HepG2 (cell line): Measurements from ENCODE around the gene DNAJC18. TPM values are rescaled to one million over a fixed set of nuclear protein-coding genes. Genes with fewer than 3 reads are reported as not detected.

ENCODE experiments used
- ARID2 ChIP-seq: sonication (generic); formaldehyde crosslinking; IDR thresholded peaks from 2 replicates; pipeline ENCODE4 v1.8.1; 2022; ENCODE audit warnings: mild to moderate bottlenecking, missing genetic modification reagents, borderline replicate concordance
- HMGXB4 ChIP-seq, 2 experiments: sonication (generic) in 1 of 2; formaldehyde crosslinking in 1 of 2; IDR thresholded peaks; 2 replicates each; pipeline versions ENCODE4 v1.4.0 to v1.6.1; 2018 to 2020; ENCODE audit warnings: missing genetic modification reagents in 2 of 2, borderline replicate concordance in 1 of 2, low read depth in 1 of 2, mild to moderate bottlenecking in 1 of 2, missing biosample characterization in 1 of 2
- JDP2 ChIP-seq: sonication (generic); formaldehyde crosslinking; IDR thresholded peaks from 2 replicates; pipeline ENCODE4 v1.8.1; 2022; ENCODE audit warnings: missing genetic modification reagents, borderline replicate concordance
- MEIS2 ChIP-seq: sonication (generic); formaldehyde crosslinking; IDR thresholded peaks from 2 replicates; pipeline ENCODE4 v1.9.0; 2021; ENCODE audit warnings: mild to moderate bottlenecking, missing genetic modification reagents
- NFKB2 ChIP-seq: sonication (generic); formaldehyde crosslinking; IDR thresholded peaks from 2 replicates; pipeline ENCODE4 v1.4.0; 2020; ENCODE audit warnings: missing genetic modification reagents, borderline replicate concordance
- PLSCR1 ChIP-seq: sonication (generic); formaldehyde crosslinking; IDR thresholded peaks from 2 replicates; pipeline ENCODE4 v1.5.0; 2020; ENCODE audit warnings: missing genetic modification reagents, mild to moderate bottlenecking, borderline replicate concordance
- REST ChIP-seq, 2 experiments: IDR thresholded peaks; 2 replicates each; pipeline ENCODE4 v1.6.1; 2011 to 2012; ENCODE audit warnings: low read length in 2 of 2, borderline replicate concordance in 1 of 2, low read depth in 1 of 2, mild to moderate bottlenecking in 1 of 2, moderate library complexity in 1 of 2
- SMC3 ChIP-seq: IDR thresholded peaks from 2 replicates; pipeline ENCODE4 v1.6.1; 2011; ENCODE audit warnings: low read length, improper control_type of control experiment
- TFDP1 ChIP-seq: IDR thresholded peaks from 2 replicates; pipeline ENCODE4 v1.6.1; 2016; ENCODE audit warnings: missing compliant biosample characterization, missing genetic modification reagents, borderline replicate concordance
- TRAFD1 ChIP-seq: sonication (generic); formaldehyde crosslinking; IDR thresholded peaks from 2 replicates; pipeline ENCODE4 v1.5.1; 2020; ENCODE audit warnings: missing genetic modification reagents, mild to moderate bottlenecking, borderline replicate concordance
- ZNF101 ChIP-seq: sonication (generic); formaldehyde crosslinking; IDR thresholded peaks from 2 replicates; pipeline ENCODE4 v1.4.0; 2020; ENCODE audit warnings: mild to moderate bottlenecking, low read depth, missing genetic modification reagents, borderline replicate concordance
- ZNF225 ChIP-seq: sonication (generic); formaldehyde crosslinking; IDR thresholded peaks from 2 replicates; pipeline ENCODE4 v1.4.0; 2020; ENCODE audit warnings: mild to moderate bottlenecking, missing genetic modification reagents
- ZNF431 ChIP-seq: sonication (generic); formaldehyde crosslinking; IDR thresholded peaks from 2 replicates; pipeline ENCODE4 v1.9.0; 2022; ENCODE audit warnings: missing genetic modification reagents, low read depth, mild to moderate bottlenecking, borderline replicate concordance
- ZNF597 ChIP-seq: sonication (generic); formaldehyde crosslinking; IDR thresholded peaks from 2 replicates; pipeline ENCODE4 v1.5.0; 2020; ENCODE audit warnings: missing genetic modification reagents
- ZSCAN12 ChIP-seq: sonication (generic); formaldehyde crosslinking; IDR thresholded peaks from 2 replicates; pipeline ENCODE4 v1.9.0; 2021; ENCODE audit warnings: mild to moderate bottlenecking, missing genetic modification reagents
- polyA plus RNA-seq, 8 experiments: library from polyadenylated mRNA; depleted of rRNA in 3 of 8; stranded (reverse) in 7 of 8; unstranded in 1 of 8; fragments of >200 nt; fragmentation: Illumina TruSeq in 4 of 8; extraction: Trizol in 4 of 8; gene quantifications; 2 replicates each; pipeline versions ENCODE4 v1.2.1 to v1.2.3, GENCODE V29; 2011 to 2016; ENCODE audit warnings: low read depth in 4 of 8, missing spikeins in 1 of 8, mixed read lengths in 1 of 8; ENCODE audit not compliant: insufficient read depth in 1 of 8
- total RNA-seq, 5 experiments: library from RNA; depleted of rRNA; stranded (reverse); fragments of >200 nt; fragmentation: Illumina TruSeq; extraction: Trizol; gene quantifications; 2 replicates each; pipeline ENCODE4 v1.2.3, GENCODE V29; 2016; ENCODE audit warnings: low read depth in 1 of 5

The DNAJC18 gene
- total and polyA plus RNA-seq, 2 of the 13 experiments (the other 11 are each of a cell fraction or from before 2014, with no cell fraction given), result 6.5 to 6.6 TPM

- TF ChIP-seq TRAFD1 (CRISPR knock-in tag) (no peak), ZSCAN12 (CRISPR knock-in tag) (no peak), ZNF597 (CRISPR knock-in tag) (no peak), MEIS2 (no peak), SMC3 (no peak), TFDP1 (CRISPR knock-in tag) (no peak), ARID2 (0 out of 2 replicates have a peak, but pooled peaks have one; percentile 10), PLSCR1 (CRISPR knock-in tag) (no peak), REST (IDR thresholded peaks at IDR 0.05; ENCODE audit: borderline replicate concordance in 1 of 2, low read depth in 1 of 2, low read length in 2 of 2) (no peak), ZNF431 (no peak), JDP2 (CRISPR knock-in tag) (no peak), ZNF101 (CRISPR knock-in tag) (no peak), HMGXB4 (CRISPR knock-in tag; IDR thresholded peaks at IDR 0.05; ENCODE audit: borderline replicate concordance in 1 of 2, low read depth in 1 of 2) (no peak), NFKB2 (CRISPR knock-in tag) (peak; percentile 26; the same call in 1 of the 2 replicates), ZNF225 (CRISPR knock-in tag) (0 out of 2 replicates have a peak, but pooled peaks have one; percentile 57)
Measured at GRCh38 chr5:139384591-139385051, 54.7 kb downstream of the DNAJC18 start (continued).
